ENCODE data around the gene JUP. TPM values are rescaled to one million over a fixed set of nuclear protein-coding genes. Genes with fewer than 3 reads are reported as not detected.

Gene JUP
- 294 and 328 TPM in 2 replicates for total RNA-seq

DNA sequence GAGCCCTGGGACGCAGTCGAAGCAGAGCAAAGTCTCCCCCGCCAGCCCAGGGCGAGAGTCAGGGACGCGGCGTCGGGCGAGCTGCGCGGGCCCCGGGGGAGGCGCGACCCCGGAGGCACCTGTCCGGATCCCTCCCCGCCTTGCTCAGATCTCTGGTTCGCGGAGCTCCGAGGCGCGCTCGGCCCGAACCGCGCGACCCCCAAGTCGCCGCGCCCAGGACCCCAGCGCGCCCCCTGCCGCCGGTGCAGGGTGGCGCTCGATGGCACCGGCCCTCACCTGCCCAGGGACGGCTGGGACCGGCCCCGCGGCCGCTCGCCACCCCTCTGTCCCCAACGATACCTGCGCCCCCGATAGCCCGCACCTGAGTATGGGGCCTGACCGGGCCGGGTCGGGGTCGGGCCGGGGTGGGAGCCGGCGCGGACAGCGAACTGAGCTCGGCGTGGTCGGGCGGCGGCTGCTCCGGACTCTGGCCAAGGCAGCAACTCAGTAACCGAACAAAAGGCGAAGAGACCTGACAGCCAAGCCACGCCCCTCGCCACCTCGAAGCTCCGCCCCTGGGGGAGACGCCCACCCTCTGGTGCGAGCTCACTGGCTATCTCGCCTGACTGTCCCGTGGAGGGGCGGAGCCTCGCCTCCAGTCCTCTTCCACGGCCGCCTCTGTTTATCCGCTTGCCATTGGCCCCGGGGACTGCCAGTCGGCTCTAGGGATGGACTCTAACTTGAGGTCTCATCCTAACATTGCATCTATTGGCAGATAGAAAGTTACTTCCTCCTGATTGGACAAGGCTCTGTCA lies at the start of gene JUP:
JUP (minus strand) TSS at position 485 of the 794 bp plus-strand sequence. CDS start 14,857 bp downstream, outside the sequence.

DNA sequence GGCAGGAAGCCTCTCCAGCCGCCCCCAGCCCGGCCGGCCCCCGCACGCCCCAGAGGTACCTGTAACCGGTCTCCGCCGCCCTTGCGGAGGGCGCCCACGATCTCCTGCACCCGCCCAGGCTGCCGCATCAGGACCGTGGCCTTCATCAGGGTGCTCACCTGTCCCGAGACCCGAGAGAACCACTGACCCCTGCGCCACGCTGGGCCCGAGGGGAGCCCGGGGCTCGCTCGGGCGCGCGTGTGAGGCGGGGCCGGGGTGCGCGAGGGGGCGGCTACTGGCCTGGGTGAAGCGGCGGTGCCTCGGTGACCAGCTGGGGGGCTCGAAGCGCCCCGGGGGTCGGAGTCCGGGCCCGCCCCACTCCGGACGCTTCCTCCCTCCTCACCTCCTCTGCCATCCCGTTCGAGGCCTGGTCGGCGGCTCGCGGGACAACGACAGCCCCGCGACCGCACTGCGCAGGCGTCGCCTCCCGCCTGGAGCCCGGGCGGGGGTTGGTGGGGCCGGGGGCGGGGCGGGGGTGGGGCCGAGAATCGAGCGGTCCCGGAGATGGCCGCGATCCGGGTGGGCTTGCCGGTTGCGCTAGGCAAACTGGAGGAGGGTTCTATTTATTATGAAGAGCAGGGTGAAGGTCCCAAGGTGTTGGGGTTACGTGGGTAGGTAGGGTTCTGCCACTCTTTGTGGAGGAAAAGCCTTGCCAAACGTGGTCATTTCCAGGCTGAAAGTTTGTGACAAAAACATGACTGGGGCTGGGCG lies 49.5 kb upstream of the JUP start, which contains the start of gene NT5C3B:
NT5C3B (minus strand) TSS at position 433 of the 750 bp plus-strand sequence; CDS start at position 394, 39 bp downstream.

DNA sequence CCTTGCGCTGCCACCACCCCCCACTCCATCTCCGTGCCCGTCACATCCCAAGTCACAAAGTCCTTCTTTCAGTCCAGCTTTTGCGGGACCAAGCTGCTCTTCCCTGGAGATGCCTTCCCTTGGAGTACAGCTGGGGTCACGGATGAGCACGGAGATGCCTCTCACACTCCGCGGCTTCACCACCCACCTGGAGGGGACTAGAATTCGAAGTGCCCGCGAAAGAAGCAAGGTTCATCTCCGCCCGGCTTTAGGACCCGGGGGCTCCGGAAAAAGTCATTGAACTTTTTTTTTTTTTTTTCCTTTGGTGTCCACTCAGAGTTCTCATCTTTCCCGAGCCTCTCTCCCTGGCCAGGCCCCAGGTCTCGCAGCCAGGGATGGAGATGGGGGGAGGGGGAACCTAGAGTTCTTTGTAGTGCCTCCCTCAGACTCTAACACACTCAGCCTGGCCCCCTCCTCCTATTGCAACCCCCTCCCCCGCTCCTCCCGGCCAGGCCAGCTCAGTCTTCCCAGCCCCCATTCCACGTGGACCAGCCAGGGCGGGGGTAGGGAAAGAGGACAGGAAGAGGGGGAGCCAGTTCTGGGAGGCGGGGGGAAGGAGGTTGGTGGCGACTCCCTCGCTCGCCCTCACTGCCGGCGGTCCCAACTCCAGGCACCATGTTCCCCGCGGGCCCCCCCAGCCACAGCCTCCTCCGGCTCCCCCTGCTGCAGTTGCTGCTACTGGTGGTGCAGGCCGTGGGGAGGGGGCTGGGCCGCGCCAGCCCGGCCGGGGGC lies 26.1 kb upstream of the JUP start, which contains the start of gene FKBP10:
FKBP10 (plus strand) TSS at position 624 of the 771 bp plus-strand sequence; CDS start at position 655, 31 bp downstream.

GRCh38 chr17:41811549-41812380 lies 25.3 kb upstream of the JUP start, which contains the start of gene P3H4:
Gene P3H4 (minus strand): TSS chr17:41811949. CDS start chr17:41811915, 34 bp downstream.

GRCh38 chr17:41734139-41734948 lies 52.2 kb downstream of the JUP start, which contains the start of gene HAP1:
Gene HAP1 (minus strand): TSS chr17:41734643. CDS start chr17:41734634, 9 bp downstream.

GRCh38 chr17:41711669-41712400 lies 74.7 kb downstream of the JUP start, which contains the start of gene GAST:
Gene GAST (plus strand): TSS chr17:41712331. CDS start chr17:41715437, 3,106 bp downstream.

Other genes starting within 250 kb of the JUP start
- gene KRT9, start 214.7 kb downstream of the JUP start, total RNA-seq, result not detected in 2 replicates
- not detected in 2 replicates for gene KRT14, start 199.8 kb downstream of the JUP start, total RNA-seq
- gene KRT16, start 173.9 kb downstream of the JUP start, total RNA-seq, result not detected in 2 replicates
- gene KRT17, start 162.1 kb downstream of the JUP start, total RNA-seq, result 0.09 and 0.11 TPM in 2 replicates
- 73.2 and 98.0 TPM in 2 replicates for gene EIF1, start 97.8 kb downstream of the JUP start, total RNA-seq
- gene GAST, start 74.4 kb downstream of the JUP start, total RNA-seq, result not detected in 2 replicates
- gene HAP1, start 52.1 kb downstream of the JUP start, total RNA-seq, result 0.09 and 0.65 TPM in 2 replicates
- gene P3H4, start 25.2 kb upstream of the JUP start, total RNA-seq, result 45.5 and 51.5 TPM in 2 replicates
- 134 and 149 TPM in 2 replicates for gene FKBP10, start 26.3 kb upstream of the JUP start, total RNA-seq
- gene NT5C3B, start 49.5 kb upstream of the JUP start, total RNA-seq, result 74.8 and 87.1 TPM in 2 replicates
- under 0.01 TPM in 2 replicates for gene KLHL10, start 51.1 kb upstream of the JUP start, total RNA-seq
- gene KLHL11, start 78.7 kb upstream of the JUP start, total RNA-seq, result 26.1 and 37.9 TPM in 2 replicates
- 159 and 189 TPM in 2 replicates for gene ACLY, start 132.2 kb upstream of the JUP start, total RNA-seq
- gene ODAD4, start 143.9 kb upstream of the JUP start, total RNA-seq, result 0.11 and 0.34 TPM in 2 replicates
- gene CNP, start 180.1 kb upstream of the JUP start, total RNA-seq, result 49.5 and 55.5 TPM in 2 replicates
- gene DNAJC7, start 230.7 kb upstream of the JUP start, total RNA-seq, result 63.2 and 84.4 TPM in 2 replicates
- gene NKIRAS2, start 233.4 kb upstream of the JUP start, total RNA-seq, result 30.3 and 35.0 TPM in 2 replicates